Motor neuron (in vitro differentiated cells): ENCODE data around the gene VIPR2. TPM values are rescaled to one million over a fixed set of nuclear protein-coding genes. Genes with fewer than 3 reads are reported as not detected.
"Not testable (repeated sequence)": the region's sequence is repeated elsewhere in the genome, so short reads cannot be mapped to it uniquely, and the experiment has no call there.

Experiments
- ATAC-seq, 8 experiments: fragments of 200-7000 bp; cut with Tn5 transposase; replicated peaks in 6 of 8; 2 replicates each; pipeline ENCODE4 v1.8.0; 2021; ENCODE audit warnings: mild to moderate bottlenecking in 8 of 8, moderate library complexity in 8 of 8
- H3K27ac ChIP-seq, 2 donors: fragments of 250-450 bp; sonication (Bioruptor Pico); 2 replicates each; pipeline ENCODE4 v1.9.0; 2021; ENCODE audit warnings: antibody characterized with exemption in 2 of 2, mild to moderate bottlenecking in 2 of 2, moderate library complexity in 1 of 2
- H3K4me1 ChIP-seq, 2 donors: fragments of 250-450 bp; sonication (Bioruptor Pico); replicated peaks in 1 of 2; 2 replicates each; pipeline ENCODE4 v1.6.1; 2021; ENCODE audit warnings: antibody characterized with exemption in 2 of 2, mild to moderate bottlenecking in 2 of 2, moderate library complexity in 1 of 2
- H3K4me3 ChIP-seq, 5 donors: fragments of 250-450 bp; sonication (Bioruptor Pico); 2 replicates each; pipeline ENCODE4 v1.9.0; 2021; ENCODE audit warnings: antibody characterized with exemption in 5 of 5, mild to moderate bottlenecking in 5 of 5, moderate library complexity in 4 of 5
- WGBS, 10 experiments: fragments of 450-650 bp; shearing (Covaris generic); methylation state at CpG; one replicate each; pipeline ENCODE4 v1.0.0; 2022; 5-methylcytosine and 5-hydroxymethylcytosine counted together
- in situ Hi-C, 9 experiments: fragments of 400-800 bp; cut with MboI; loops; one replicate each; pipeline ENCODE4 v1.15.0; 2021; ENCODE audit warnings: low sequenced_read_pairs in 9 of 9, low pct_unique_long_range_greater_than_20kb in 2 of 9; ENCODE audit not compliant: unreplicated experiment in 9 of 9
- total RNA-seq, 8 experiments: library from RNA; unstranded; fragments of 300-600 nt; gene quantifications; 2 replicates each; pipeline versions ENCODE4 v1.2.3 to v1.2.4, GENCODE V29; 2022

Gene VIPR2
- total RNA-seq, 8 experiments from 2014 or later = 0.05 to 2.0 (median 0.73) TPM; not detected in 1

- Histone ChIP-seq H3K4me1 (peaks cover 0 to 5% of the 10 kb centered on the region in 2 donors), H3K4me3 (no peak overlapping the region), H3K27ac (no peak overlapping the region)
- ATAC-seq = peak in 2 of 8 experiments; percentile 11 to 21
- in situ Hi-C loops = no loop called here
- 20 to 100% (median 83%) methylated on average over 1 to 16 of the region's 31 CpGs for WGBS, 10 experiments
These were observed 51.2 kb downstream of the VIPR2 start for GRCh38 chr7:159093351-159093971.

- in situ Hi-C loops = no loop called here
- no peak overlapping the region for H3K27ac ChIP-seq
- H3K4me3 ChIP-seq = no peak overlapping the region
- ATAC-seq = no peak
- H3K4me1 ChIP-seq = peaks cover 0 to 5% of the 10 kb centered on the region in 2 donors
- WGBS, 10 experiments = 26 to 100% (median 78%) methylated on average over 1 to 8 of the region's 13 CpGs; no CpG with 5 or more reads in 3 of the 10 experiments
These were observed 52.0 kb downstream of the VIPR2 start for GRCh38 chr7:159092701-159093121.

GRCh38 chr7:159091480-159092475, 52.9 kb downstream of the VIPR2 start:
- Histone ChIP-seq H3K27ac (no peak overlapping the region), H3K4me1 (peaks cover 0 to 5% of the 10 kb centered on the region in 2 donors), H3K4me3 (no peak overlapping the region)
- WGBS, 10 experiments = 14 to 100% (median 77%) methylated on average over 1 to 10 of the region's 31 CpGs; no CpG with 5 or more reads in 2 of the 10 experiments
- ATAC-seq = no peak
- in situ Hi-C loops = no loop called here

- H3K4me1 ChIP-seq = peaks cover 0 to 5% of the 10 kb centered on the region in 2 donors
- in situ Hi-C loops = no loop called here
- WGBS, 10 experiments = 51 to 100% (median 85%) methylated on average over 1 to 10 of the region's 13 CpGs; no CpG with 5 or more reads in 4 of the 10 experiments
- H3K27ac ChIP-seq = no peak overlapping the region
- ATAC-seq = peak in 2 of 8 experiments; percentile 19 to 44
- no peak overlapping the region for H3K4me3 ChIP-seq
These were observed 53.6 kb downstream of the VIPR2 start for GRCh38 chr7:159091041-159091440.

GRCh38 chr7:159088016-159088865, 56.4 kb downstream of the VIPR2 start:
- 20 to 91% (median 89%) methylated on average over 1 to 7 of the region's 18 CpGs; no CpG with 5 or more reads in 5 of the 10 experiments for WGBS, 10 experiments
- in situ Hi-C loops = no loop called here
- Histone ChIP-seq H3K27ac (no peak overlapping the region), H3K4me3 (no peak overlapping the region), H3K4me1 (peaks cover 0 to 2% of the 10 kb centered on the region in 2 donors)
- no peak for ATAC-seq

- ATAC-seq = no peak
- Histone ChIP-seq H3K27ac (no peak overlapping the region), H3K4me3 (no peak overlapping the region), H3K4me1 (peaks cover 0 to 2% of the 10 kb centered on the region in 2 donors)
- 0 to 100% (median 61%) methylated on average over 2 to 8 of the region's 10 CpGs; no CpG with 5 or more reads in 4 of the 10 experiments for WGBS, 10 experiments
- in situ Hi-C loops = no loop called here
These were observed 58.3 kb downstream of the VIPR2 start for GRCh38 chr7:159086301-159086925.

GRCh38 chr7:159084069-159084801, 60.4 kb downstream of the VIPR2 start:
- Histone ChIP-seq H3K27ac (no peak overlapping the region), H3K4me3 (no peak overlapping the region), H3K4me1 (no peaks in the 10 kb centered on the region)
- ATAC-seq = no peak
- 38 to 98% (median 60%) methylated on average over 1 to 15 of the region's 27 CpGs; no CpG with 5 or more reads in 3 of the 10 experiments for WGBS, 10 experiments
- in situ Hi-C loops = no loop called here

GRCh38 chr7:159083698-159084068, 61.0 kb downstream of the VIPR2 start:
- Histone ChIP-seq H3K27ac (no peak overlapping the region), H3K4me3 (no peak overlapping the region), H3K4me1 (no peaks in the 10 kb centered on the region)
- WGBS, 10 experiments = 20 to 100% methylated on average over 1 of the region's 2 CpGs; no CpG with 5 or more reads in 8 of the 10 experiments
- ATAC-seq = no peak
- in situ Hi-C loops = no loop called here

GRCh38 chr7:159083001-159083697, 61.5 kb downstream of the VIPR2 start:
- ATAC-seq = no peak
- in situ Hi-C loops = no loop called here
- WGBS, 10 experiments = 40 to 100% (median 81%) methylated on average over 1 to 8 of the region's 13 CpGs

GRCh38 chr7:159082075-159082474, 62.6 kb downstream of the VIPR2 start:
- WGBS, 10 experiments = no CpG with 5 or more reads among the region's 5 CpGs
- ATAC-seq, H3K4me1 ChIP-seq, H3K27ac ChIP-seq, in situ Hi-C loops, H3K4me3 ChIP-seq: not testable (repeated sequence)

More at GRCh38 chr7:159083001-159083697, 61.5 kb downstream of the VIPR2 start:
- Histone ChIP-seq H3K4me1 (no peaks in the 10 kb centered on the region), H3K4me3 (no peak overlapping the region), H3K27ac (no peak overlapping the region)

GRCh38 chr7:159078911-159079270, 65.8 kb downstream of the VIPR2 start:
- no peak overlapping the region for H3K4me3 ChIP-seq
- WGBS, 10 experiments = 5 to 95% (median 88%) methylated on average over 1 to 5 of the region's 6 CpGs; no CpG with 5 or more reads in 3 of the 10 experiments

More at GRCh38 chr7:159078911-159079270, 65.8 kb downstream of the VIPR2 start:
- Histone ChIP-seq H3K4me1 (no peaks in the 10 kb centered on the region), H3K27ac (no peak overlapping the region)
- in situ Hi-C loops = no loop called here
- no peak for ATAC-seq
